CD4-positive, alpha-beta T cell treated with Interleukin-1 beta for 1 hour (primary cell): ENCODE data around the gene TAC4.
A peak's percentile ranks its signal among the peaks of the same experiment; 100 is the strongest.

Experiments used
- DNase-seq, 2 donors: peaks; one replicate each; pipeline ENCODE4 v3.0.0-alpha.2; 2020 to 2022

The TAC4 gene

DNA sequence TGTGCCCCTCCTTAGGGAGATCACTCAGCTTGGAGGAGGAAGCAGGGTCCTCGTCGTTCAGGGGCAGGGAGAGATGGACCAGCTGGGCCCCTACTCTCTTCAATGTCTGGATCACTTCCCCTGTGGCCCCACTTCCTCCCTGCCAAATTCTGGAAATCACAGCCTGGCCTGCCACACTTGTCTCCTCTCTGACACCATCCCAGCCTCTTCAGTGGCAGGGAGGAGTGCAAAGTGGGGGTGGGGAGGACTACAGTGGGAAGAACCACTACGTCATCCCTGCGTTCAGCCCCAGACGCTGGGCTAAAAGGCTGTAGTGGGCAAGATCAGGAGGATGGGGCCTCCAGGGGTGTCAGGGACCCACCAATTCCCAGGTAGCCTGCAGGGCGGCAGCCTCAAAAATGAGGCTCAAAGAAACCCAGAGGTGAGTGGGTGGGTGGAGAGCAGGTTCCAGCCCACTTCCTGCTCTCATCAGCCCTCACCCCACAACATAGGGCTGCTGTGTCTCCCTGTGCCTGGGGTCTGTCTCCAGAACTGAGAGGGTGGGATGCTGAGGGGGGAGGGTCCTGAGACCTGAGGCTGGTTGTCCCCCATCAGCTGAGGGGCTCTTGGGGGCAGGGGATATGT is 25.0 kb upstream of the TAC4 start:
- DNase-seq, result no peak

DNA sequence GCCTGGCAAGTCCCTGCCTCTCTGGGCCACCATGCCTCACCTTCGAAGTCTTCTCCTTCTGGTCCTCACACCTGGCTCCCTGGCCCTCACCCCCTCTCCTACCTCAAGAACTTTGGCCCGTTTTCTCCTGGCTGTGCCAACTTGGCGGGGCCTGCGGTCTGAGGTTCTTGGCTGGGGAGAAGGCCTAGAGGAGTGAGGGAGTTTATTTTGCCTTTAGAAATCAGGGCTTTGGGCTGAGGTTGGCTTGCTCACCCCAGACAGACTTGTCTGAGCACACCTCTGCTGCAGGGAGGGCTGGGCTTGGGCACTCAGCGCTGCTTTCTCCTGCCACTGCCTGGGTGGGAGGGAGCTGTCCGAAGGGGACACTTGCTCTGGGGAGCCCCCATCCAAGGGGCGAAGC is 23.3 kb upstream of the TAC4 start:
- no peak for DNase-seq

DNA sequence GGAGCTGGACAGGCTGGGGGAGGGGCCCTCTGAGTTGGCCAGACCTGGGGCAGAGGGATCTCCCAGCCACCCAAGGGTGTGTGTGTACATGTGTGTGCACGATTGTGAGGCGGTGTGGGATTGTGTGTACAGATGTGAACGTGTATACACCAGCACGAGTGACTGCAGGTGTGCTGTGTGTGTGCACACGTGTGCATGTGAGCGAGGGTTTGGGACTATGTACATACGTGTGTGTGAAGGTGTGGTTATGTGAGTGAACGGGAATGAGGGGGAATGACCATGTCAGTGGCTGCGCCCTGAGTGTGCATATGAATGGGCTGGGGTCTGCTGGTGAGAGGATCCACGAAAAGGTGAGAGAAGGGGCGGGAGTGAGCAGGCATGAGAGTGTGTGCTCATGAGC is 22.4 kb upstream of the TAC4 start:
- no peak for DNase-seq

DNA sequence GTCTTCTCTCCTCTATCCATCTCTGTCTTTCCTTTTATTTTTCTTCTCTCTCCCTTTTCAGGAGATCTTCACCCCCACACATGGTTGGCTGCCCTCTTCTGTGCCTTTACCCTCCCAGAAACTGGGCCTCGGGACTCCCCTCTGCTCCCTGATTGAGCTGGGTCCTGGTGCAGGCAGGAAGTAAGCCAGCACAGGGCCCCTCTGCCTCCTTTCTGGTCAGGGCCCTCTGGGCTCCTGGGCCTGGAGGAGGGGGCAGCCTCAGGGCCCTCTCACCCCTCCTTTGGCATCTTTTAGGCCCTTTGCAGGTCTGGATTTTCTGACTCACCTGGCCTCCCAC is 21.1 kb upstream of the TAC4 start:
- no peak for DNase-seq

DNA sequence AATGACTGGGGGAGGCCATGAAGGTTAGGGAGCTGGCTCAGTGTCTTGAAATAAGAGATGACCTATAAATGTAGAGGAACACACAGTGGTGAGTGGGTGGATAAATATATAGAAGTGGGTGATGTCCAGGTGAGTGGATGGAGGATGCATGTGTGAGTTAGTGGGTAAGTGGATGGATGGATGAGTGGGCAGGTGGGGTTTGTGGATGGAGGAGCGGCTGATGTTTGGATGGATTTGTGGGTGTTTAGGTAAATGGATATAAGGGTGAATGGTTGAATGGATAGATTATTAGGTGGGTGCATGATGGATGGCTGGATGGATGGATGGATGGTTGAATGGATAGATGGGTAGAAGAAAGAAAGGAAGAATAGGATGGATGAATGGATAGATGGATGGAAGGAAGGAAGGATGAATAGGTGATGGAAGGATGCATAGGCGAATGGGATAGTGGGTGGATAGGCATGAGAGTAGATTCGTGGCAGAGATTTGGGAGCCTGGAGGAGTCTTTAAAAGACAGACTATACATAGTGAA is 19.1 kb upstream of the TAC4 start:
- no peak for DNase-seq

DNA sequence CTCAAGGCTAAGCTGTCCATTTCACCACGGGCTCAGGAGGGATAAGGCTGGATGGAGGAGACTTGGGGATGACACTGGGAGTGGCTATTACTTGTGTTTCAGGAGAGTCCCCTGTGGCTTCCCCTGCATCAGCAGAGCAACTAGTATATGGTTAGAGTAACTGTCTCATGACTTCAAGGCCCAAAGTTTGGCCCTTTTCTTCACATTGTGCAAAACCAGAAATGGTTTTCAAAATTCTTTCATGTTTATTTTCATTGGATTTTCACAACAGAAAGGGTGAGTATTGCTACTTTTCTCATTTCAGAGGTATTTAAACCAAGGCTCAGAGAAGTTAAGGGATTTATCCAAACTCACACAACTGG is 18.1 kb upstream of the TAC4 start:
- no peak for DNase-seq

DNA sequence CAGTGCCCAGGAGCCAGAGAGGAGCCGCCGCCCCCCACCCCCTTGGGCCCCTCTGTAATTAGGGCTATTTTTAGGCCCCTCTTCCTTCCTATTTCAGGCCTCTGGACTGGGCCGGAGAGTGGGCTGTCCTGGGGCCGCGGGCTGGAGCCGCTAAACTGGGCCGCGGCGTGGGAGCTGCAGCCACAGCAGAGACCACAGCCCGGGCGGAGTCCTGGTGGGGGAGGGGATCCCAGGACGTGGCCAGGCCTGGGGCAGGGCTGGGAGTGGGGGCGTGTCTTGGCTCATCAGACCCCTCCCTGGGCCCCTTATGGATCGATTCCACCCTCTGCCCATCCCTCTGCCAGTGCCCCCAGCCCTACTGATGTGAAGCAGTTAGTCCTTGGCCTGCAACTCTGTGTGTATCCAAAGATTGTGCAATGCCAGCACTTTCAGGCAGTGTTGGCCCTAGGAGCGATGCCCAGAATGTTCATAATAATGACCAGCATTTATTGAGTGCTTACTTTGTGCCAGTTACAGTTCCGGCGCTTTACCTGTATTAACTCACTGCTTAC is 15.0 kb upstream of the TAC4 start:
- DNase-seq, result no peak

DNA sequence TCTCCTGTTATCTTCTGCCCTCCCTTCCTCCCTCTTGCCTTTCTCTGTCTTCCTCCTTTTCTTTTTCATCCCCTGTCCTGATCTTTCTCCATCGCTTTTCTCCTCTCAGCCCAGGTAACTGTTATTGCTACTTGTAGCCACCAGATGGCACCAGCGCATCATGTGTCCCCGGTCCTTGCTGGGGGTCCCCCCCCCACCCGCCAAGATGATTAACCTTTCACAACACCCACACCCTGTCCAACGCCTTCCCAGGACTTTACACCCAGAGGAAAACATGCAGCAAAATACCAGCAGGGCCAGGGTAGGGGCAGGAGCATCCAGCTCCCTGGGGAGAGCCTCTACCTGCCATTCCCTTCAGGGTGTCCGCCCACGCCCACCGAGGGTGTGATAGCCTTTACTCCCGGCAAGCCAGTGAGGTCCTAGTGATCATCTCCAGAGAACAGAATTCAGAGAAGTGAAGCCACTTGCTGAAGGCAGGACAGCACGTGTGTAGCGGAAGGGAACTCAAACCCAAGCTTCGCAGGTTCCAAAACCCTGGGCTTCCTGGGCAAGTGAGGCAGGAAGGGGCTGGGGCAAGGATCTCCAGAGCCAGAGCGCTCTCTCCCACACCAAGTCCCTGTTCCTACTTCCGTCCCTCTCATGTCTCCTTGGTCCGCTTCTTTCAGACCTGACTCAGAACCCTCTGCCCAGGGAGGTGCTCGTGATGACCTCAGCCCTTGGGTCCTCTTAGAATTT is 13.4 kb upstream of the TAC4 start:
- DNase-seq, result peak; percentile 57 to 59

DNA sequence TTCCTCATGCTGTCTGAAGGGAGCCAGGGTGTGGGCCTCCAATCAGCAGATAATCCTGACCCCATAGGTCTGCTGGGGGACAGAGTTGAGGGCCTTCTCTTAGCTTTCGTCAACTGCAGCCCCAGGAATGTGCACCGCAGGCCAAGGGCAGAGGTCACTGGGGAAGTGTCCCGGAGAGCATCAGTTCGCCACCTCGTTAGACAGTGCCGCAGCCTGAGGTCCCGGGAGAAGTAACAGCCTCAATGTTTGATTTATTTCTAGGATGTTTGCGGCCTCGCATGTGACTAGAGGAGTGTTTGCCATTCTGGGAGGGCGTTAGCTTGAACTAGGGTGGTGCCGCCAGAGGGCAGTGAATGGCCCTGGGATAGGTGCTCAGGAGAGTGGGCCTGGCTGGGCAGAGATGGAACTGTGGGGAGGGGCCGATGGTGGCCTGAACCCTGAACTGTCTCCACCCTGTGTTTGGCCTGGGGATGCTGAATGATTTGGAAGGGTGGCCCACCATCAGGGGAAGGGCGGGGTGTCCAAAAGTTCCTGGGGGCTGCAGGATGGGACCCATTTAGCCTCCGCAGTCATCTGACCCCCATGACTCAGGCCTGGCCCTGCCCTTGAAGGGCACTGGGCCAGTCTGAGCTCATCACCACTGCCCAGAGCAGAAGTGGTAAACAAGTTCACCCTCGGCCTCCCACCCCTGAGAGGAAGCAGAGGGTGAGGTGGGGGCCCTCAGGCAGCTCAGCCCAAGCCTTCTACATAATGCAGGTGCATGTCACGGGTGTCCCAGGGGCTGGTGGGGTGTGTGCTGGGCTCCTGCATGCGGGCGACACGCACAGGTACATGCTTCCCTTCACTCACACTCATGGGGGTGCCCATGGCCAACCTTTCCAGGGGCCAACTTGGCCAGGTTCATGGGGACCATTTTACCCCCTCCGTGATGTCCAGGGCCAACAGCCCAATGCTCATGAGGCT is 12.4 kb upstream of the TAC4 start:
- no peak for DNase-seq

DNA sequence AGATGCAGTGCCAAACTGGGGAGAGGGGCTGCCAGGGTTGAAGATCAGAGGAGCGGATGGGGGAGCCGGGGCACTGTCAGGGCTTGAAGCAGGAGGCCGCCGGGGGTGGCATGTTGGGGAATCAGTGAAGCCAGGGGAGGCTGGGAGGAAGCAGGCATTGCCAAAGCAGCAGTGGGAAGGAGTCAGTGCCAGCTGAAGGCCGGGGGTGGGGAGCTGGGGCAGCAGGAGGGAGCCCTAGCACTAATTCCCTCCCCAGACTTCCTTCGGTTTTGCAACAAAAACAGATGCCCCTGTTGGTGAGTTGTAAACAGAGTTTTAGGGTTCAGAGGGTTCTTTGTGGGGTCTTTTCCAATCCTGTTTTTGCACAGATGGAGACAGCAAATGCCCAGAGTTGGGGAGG is 10.9 kb upstream of the TAC4 start:
- DNase-seq, result no peak

DNA sequence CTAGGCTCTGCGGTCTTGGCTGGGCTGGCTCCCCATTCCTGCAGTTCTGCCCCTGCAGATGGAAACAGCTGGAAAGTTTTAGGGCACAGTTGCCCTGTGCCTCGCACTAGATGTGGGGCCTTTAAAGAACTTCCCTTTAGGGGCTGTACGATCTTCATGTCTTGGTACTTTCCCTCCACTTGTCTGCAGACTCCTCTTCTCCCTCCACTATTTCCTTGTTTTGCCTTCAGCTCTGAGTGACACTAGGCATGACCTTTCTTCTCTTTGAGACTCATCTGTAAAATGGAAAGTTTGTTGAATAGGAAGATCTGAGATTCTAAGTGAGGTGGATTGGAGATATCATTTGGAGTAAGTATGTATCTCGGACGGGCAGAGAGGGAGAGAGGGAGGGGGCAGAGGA is 6.3 kb upstream of the TAC4 start:
- no peak for DNase-seq

DNA sequence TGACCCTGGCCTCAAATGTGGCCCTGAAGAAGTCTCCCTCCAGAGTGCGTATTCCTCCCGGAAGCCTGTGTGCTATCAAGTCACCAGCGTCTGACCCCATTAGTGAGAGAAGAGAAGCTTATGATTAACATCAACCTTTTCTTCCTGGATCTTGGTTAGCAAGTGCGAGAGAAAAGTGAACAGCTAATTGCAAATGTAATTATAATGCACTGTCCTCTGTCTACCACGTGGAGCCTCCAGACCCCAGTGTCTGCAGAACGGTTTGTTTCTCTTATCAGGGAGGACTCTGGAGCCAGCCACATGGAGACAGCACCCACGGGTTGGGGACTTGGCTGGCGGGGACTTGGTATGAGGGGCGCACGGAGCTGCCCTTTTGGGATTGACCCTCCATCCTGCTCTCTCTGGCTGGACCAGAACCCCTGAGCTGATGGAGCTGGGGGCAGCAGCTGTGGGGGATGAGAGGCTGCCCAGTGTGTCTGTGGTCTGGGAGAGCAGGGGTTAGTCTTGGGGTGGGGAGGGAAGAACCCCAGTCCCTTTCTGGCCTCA is 5.7 kb upstream of the TAC4 start:
- no peak for DNase-seq

DNA sequence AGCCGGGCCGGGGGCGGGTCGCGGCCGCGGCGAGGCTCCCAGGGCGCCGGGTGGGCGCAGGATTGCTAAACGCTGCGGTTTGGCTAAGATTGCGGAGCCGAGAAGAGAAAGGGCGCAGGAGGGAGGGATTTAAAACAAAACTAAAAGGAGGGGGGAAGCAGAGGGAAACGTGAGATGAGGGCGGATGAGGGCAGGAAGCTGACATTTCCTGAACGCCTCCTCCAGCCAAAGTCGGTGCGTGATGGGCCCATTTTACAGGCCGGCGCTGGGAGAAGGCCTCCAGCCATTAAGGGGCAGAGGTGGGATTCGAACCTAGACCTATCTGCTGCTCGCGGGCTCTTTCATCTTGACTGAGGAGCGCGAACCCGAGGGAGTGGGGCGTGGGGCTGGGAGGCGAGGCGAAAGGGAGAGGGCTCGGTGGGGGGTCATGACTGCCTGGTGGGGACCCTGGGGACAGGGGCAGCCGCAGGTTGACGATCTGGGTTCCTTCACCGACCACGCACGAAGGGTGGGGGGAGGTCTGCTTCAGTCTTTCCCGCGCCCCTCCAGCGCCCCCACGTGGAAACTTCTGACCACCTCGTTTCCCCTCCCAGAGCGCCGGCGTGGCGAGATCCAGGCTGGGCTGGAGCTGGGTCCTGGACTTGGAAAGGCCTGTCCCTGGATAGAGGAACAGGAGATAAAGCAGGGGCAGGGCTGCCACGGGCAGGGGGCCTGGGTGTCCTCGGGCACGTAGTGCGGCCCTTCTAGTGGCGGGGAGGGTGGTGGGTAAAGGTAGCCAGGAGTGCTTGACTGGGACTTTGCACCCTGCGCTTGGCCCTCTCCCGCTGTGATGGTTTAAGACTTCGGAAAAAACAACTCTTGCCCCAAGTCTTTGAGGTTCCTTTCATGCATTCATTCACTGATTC is 3.8 kb upstream of the TAC4 start:
- DNase-seq, result peak; percentile 69 to 71

DNA sequence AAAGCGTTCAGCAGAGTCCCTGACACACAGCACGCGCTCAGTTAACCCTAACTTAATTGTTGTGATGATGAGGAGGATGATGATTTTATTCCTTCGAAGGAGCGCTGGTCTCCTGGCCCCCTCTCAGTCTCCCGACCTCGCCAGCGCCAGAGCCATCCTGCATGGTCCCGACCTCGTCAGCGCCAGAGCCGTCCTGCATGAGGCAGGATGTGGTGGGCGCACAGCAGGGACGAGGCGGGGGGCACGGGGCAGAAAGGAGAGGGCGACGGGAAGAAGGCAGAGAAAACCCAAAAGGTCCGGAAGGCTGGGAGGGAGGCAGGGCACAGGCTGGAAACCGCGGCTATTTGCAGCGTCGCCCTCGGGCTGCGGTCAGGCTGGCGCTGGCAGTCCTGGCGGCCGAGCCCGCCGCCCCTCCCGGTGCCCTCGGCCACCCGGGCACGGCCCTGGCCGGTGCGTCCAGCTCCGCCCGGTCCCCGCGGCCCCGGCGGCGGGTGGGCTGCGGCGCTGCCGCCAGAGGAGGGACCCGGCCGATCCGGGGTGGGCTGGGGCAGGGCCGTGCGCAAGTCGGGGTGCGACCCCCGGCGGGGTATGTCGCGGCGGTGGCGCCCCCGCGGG is 3.0 kb upstream of the TAC4 start:
- DNase-seq, result peak in 1 of 2 donors; percentile 11

DNA sequence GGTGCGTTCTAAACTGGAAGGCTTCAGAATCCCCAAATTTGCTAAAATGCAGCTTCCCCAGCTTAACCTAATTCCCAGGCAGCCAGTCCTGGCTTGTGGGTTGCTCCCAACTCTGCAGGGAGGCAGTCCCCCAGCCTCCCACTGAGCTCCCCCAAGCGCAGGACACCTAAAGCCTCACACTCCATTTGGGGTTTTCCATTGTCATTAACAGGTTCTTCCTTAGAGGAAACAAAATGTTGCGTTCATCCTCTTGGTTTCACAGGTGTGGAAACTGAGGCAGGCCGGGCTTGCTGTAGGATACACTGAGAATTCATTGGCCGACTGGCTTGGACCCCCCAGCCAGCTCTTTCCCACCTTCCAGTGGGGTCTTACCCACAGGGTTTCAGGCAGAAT is 2.3 kb upstream of the TAC4 start:
- no peak for DNase-seq

DNA sequence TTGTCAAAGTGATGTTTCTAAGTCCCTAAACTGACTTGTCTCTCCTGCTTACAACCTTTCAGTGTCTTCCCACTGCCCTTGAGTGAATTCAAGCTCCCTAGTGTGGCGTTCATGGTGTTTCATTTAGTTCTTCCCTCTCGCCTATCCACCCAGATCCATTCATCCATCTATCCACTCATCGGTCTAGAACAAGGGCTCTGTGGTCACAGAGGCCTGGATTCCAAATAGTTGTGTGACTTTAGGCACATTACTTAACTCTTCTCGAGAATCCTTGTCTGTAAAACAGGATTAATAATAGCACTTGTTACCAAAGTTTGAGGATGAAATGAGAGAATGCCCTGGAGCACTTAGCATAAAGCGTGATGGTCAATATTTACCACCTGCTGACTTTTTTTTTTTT is 870 bp upstream of the TAC4 start:
- no peak for DNase-seq

DNA sequence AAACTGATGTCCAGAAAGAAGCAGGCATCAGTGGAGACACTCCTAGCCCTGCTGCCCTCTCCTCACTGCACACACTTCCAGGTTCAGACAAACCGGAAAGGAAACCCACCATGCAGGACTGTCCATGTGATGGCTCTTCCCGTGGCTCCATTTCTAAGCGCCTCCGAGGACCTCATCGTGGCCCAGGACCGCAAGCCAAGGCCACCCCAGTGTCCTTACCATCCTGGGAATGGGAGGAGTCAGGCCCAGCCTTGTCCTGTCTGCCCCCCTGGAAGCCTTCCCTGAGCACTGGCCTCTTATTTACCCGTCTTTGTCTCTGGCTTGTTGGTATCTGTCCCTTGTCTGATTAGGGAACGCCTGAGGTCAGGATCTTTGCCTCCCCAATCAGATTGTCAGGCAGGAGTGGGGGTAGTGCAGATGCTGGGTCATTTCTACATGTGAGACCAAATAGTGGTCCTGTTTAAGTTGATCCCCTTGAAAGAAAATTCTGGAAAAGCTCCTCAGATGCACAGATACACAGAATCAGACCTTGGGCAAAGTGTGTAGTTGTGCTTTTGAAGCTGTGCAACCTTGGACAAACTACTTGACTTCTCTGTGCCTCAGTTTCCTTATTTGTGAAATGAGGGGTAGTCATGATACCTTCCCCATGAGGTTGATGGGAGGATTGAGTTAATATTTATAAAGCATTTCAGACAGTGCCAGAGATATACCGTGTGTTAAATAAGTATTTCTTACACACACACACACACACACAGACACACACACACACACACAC is 744 bp downstream of the TAC4 start:
- DNase-seq, result no peak

DNA sequence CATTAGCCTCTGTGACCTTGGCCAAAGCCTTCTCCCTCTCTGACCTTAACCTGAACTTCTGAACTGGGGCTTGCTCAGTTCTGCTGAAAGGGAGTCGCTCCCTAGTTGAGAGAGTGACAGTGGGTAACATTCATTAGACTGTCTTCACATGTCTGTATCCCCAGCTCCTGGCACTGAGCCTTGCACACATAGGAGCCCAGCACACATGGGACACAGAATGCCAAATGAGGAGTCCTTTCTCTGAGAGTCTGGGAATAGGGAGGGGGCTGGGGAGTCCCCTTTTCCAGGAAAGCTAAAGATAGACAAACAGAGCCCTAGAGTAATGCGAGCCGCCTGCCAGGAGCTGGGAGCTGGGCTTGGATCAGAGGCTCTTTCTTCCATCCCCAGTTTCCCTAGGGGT is 2.5 kb downstream of the TAC4 start:
- no peak for DNase-seq

DNA sequence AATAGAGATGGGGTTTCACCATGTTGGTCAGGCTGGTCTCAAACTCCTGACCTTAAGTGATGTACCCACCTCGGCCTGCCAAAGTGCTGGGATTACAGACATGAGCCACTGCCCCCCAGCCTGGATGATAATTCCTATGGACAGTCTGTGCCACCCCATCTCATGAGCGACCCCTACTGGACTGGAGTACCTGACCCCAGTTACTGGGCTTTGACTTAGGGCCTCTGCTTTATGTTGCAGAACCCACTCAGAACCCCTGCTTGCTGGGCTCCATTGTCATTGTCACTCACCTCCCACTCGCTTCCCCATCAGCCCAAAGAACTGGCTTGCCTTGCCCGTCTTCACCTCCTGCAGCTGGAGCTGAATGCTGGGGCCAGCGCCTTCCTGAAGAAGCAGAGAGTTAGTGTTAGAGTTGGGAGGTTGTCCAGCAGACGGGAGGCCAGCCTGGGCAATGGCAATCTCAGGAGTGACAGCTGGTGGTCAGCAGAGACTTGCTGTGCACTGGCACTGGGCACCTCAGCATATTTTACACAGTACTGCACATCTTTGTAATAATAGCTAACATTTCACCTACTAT is 4.0 kb downstream of the TAC4 start:
- DNase-seq, result peak in 1 of 2 donors; percentile 31

DNA sequence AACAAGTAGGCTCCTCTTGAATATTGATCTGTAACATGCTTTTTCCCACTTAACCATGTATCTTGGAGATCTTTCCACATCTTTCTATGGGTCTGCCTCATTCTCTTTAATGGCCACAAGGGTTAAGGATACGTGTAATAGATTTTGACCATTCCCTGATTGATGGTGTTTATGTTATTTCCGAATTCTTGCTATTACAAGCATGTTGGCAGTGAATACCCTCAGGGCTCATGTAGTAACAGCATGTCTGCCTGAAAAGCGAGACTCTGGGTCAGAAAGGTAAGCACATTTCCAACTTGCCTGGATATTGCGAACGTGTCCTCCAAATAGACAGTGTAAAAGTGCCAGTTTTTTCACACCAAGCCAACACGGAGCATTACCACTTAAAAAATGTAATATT is 5.0 kb downstream of the TAC4 start:
- no peak for DNase-seq
